ENCODE results near the gene VSIG10.
"Not testable (repeated sequence)": the region's sequence is repeated elsewhere in the genome, so short reads cannot be mapped to it uniquely, and the experiment has no call there.

Gene VSIG10

GRCh38 chr12:118094039-118094438 is 9.8 kb downstream of the VSIG10 start:
- no peaks in the 10 kb centered on the region for H3K36me3 ChIP-seq (ENCODE audit: control insufficient read depth, insufficient read depth, low read length)

GRCh38 chr12:118089782-118090181 is 14.0 kb downstream of the VSIG10 start:
- Histone ChIP-seq H3K27me3 (replicated peaks; ENCODE audit: control insufficient read depth, insufficient read depth, low read length, poor library complexity, severe bottlenecking) (no peaks in the 10 kb centered on the region), H3K4me3 (ENCODE audit: insufficient read depth, low read depth, low read length, poor library complexity, severe bottlenecking) (no peak overlapping the region), H3K9me3 (ENCODE audit: control insufficient read depth, low read length) (no peaks in the 10 kb centered on the region), H3K36me3 (ENCODE audit: control insufficient read depth, insufficient read depth, low read length) (no peaks in the 10 kb centered on the region), H3K4me1 (ENCODE audit: control insufficient read depth, insufficient read depth, low read length, poor library complexity, severe bottlenecking) (no peaks in the 10 kb centered on the region), H3K27ac (ENCODE audit: insufficient read depth, low read length, poor library complexity, severe bottlenecking) (no peak overlapping the region)
- DNase-seq: no peak

More at GRCh38 chr12:118094039-118094438, 9.8 kb downstream of the VSIG10 start:
- Histone ChIP-seq H3K9me3 (ENCODE audit: control insufficient read depth, low read length) (no peaks in the 10 kb centered on the region), H3K4me1 (ENCODE audit: control insufficient read depth, insufficient read depth, low read length, poor library complexity, severe bottlenecking) (no peaks in the 10 kb centered on the region), H3K27me3 (replicated peaks; ENCODE audit: control insufficient read depth, insufficient read depth, low read length, poor library complexity, severe bottlenecking) (no peaks in the 10 kb centered on the region), H3K27ac (ENCODE audit: insufficient read depth, low read length, poor library complexity, severe bottlenecking) (no peak overlapping the region), H3K4me3 (ENCODE audit: insufficient read depth, low read depth, low read length, poor library complexity, severe bottlenecking) (no peak overlapping the region)
- no peak for DNase-seq

DNA sequence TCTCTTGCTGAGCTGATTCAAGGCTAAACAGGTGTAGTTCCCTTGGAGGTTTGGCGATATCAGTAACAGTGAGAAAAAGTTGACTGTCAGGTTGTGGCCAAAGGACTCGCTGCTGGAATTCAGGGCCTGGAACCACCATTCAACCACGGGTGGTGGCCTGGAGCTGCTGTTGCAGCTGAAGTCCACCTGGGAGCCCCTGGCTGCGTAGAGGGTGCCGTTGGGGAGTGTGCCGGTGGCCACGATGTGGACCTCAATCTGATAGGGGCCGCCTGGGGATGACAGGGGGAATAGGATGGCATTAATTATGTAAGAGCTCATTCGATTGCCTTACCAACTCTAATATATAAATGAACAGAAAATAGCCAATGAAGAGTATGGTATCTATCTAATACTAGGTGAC is 21.6 kb downstream of the VSIG10 start:
- Histone ChIP-seq H3K9me3 (ENCODE audit: control insufficient read depth, low read length) (no peaks in the 10 kb centered on the region), H3K36me3 (ENCODE audit: control insufficient read depth, insufficient read depth, low read length) (no peaks in the 10 kb centered on the region), H3K27me3 (replicated peaks; ENCODE audit: control insufficient read depth, insufficient read depth, low read length, poor library complexity, severe bottlenecking) (no peaks in the 10 kb centered on the region), H3K27ac (ENCODE audit: insufficient read depth, low read length, poor library complexity, severe bottlenecking) (no peak overlapping the region), H3K4me3 (ENCODE audit: insufficient read depth, low read depth, low read length, poor library complexity, severe bottlenecking) (no peak overlapping the region), H3K4me1 (ENCODE audit: control insufficient read depth, insufficient read depth, low read length, poor library complexity, severe bottlenecking) (no peaks in the 10 kb centered on the region)
- no peak for DNase-seq

- not testable (repeated sequence) for H3K4me3 ChIP-seq (ENCODE audit: insufficient read depth, low read depth, low read length, poor library complexity, severe bottlenecking)
These were observed 22.3 kb downstream of the VSIG10 start for GRCh38 chr12:118081521-118081920.

DNA sequence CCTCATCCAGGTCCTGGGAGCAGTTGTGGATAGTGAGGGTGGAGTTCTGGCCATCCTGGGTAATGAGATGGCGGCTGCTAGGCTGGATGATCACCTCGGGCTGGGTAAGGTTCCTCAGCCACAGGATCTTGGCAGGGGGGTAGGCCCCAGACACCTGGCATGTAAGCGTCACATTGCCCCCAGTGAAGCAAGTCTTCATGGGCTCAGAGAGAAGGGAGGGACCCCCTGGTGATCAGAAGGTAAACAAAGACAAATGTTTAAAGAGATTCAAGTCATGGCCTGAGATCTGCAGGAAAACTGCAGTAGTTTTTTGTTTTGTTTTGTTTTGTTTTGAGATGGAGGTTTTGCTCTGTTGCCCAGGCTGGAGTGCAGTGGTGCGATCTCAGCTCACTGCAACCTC is 30.0 kb downstream of the VSIG10 start:
- Histone ChIP-seq H3K36me3 (ENCODE audit: control insufficient read depth, insufficient read depth, low read length) (no peaks in the 10 kb centered on the region), H3K9me3 (ENCODE audit: control insufficient read depth, low read length) (no peaks in the 10 kb centered on the region), H3K27ac (ENCODE audit: insufficient read depth, low read length, poor library complexity, severe bottlenecking) (no peak overlapping the region), H3K27me3 (replicated peaks; ENCODE audit: control insufficient read depth, insufficient read depth, low read length, poor library complexity, severe bottlenecking) (no peaks in the 10 kb centered on the region), H3K4me3 (ENCODE audit: insufficient read depth, low read depth, low read length, poor library complexity, severe bottlenecking) (no peak overlapping the region), H3K4me1 (ENCODE audit: control insufficient read depth, insufficient read depth, low read length, poor library complexity, severe bottlenecking) (no peaks in the 10 kb centered on the region)
- no peak for DNase-seq

More at GRCh38 chr12:118081521-118081920, 22.3 kb downstream of the VSIG10 start:
- not testable (repeated sequence) for DNase-seq; H3K9me3 ChIP-seq (ENCODE audit: control insufficient read depth, low read length); H3K36me3 ChIP-seq (ENCODE audit: control insufficient read depth, insufficient read depth, low read length); H3K27me3 ChIP-seq (replicated peaks; ENCODE audit: control insufficient read depth, insufficient read depth, low read length, poor library complexity, severe bottlenecking); H3K4me1 ChIP-seq (ENCODE audit: control insufficient read depth, insufficient read depth, low read length, poor library complexity, severe bottlenecking); H3K27ac ChIP-seq (ENCODE audit: insufficient read depth, low read length, poor library complexity, severe bottlenecking)

DNA sequence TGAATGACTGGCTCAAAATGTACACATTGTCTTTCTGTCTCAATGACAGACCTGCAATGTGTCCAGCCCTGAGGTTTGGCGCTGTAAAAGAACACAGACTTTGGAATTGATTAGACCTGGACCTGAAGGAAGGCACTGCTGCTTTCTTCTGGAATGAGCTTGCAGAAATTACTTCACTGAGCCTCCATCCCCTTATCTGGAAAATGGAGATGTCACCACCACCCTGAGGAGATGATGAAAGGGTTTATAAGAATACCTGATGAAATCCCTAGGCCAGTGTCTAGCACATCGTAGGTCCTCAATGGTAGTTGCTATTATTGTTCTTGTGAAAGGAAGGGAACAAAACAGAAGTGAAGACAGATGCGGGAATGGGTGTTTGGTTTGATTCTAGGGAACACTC is 33.2 kb downstream of the VSIG10 start:
- Histone ChIP-seq H3K4me3 (ENCODE audit: insufficient read depth, low read depth, low read length, poor library complexity, severe bottlenecking) (no peak overlapping the region), H3K27me3 (replicated peaks; ENCODE audit: control insufficient read depth, insufficient read depth, low read length, poor library complexity, severe bottlenecking) (no peaks in the 10 kb centered on the region), H3K27ac (ENCODE audit: insufficient read depth, low read length, poor library complexity, severe bottlenecking) (no peak overlapping the region), H3K9me3 (ENCODE audit: control insufficient read depth, low read length) (no peaks in the 10 kb centered on the region), H3K36me3 (ENCODE audit: control insufficient read depth, insufficient read depth, low read length) (no peaks in the 10 kb centered on the region), H3K4me1 (ENCODE audit: control insufficient read depth, insufficient read depth, low read length, poor library complexity, severe bottlenecking) (no peaks in the 10 kb centered on the region)
- DNase-seq: no peak

DNA sequence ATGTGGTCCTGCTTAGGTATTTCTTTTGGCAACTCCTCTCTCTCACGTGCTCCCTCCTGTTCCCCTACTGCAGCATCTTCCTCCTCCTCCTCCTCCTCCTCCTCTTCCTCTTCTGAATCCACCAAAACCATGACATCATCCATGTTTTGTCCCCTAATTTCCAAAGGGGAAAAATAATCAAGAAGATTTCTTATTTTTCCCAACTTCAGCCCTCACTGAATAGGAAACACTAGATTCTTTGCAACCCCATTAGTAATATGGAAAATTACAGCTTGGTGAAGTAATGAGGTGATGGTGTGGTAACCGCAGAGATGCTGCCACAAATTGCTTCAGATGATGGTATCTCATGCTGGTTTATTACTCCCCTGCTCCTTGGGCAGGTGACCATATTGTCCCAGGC is 35.4 kb downstream of the VSIG10 start:
- no peak for DNase-seq
- Histone ChIP-seq H3K4me3 (ENCODE audit: insufficient read depth, low read depth, low read length, poor library complexity, severe bottlenecking) (no peak overlapping the region), H3K36me3 (ENCODE audit: control insufficient read depth, insufficient read depth, low read length) (no peaks in the 10 kb centered on the region), H3K27ac (ENCODE audit: insufficient read depth, low read length, poor library complexity, severe bottlenecking) (no peak overlapping the region), H3K27me3 (replicated peaks; ENCODE audit: control insufficient read depth, insufficient read depth, low read length, poor library complexity, severe bottlenecking) (no peaks in the 10 kb centered on the region), H3K9me3 (ENCODE audit: control insufficient read depth, low read length) (no peaks in the 10 kb centered on the region), H3K4me1 (ENCODE audit: control insufficient read depth, insufficient read depth, low read length, poor library complexity, severe bottlenecking) (peaks cover 7% of the 10 kb centered on the region)

DNA sequence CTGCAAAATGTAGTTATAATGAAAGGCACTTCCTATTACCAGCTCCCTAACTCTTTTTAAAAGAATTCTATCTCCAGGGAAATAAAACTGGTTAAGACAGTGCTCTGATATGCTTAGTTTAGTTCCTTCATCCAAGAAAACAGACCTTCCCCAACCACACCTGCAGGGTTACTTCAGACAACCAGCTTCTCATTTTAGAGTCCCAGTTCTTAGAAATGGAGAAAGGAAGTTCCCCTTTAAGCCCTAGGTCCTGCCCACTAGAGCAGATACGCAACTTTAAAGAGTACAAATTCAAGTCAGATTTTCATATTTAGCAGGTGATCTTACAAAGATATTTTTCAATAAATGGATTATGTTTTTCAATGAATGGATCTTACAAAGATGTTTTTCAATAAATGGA is 38.4 kb downstream of the VSIG10 start:
- H3K4me1 ChIP-seq (ENCODE audit: control insufficient read depth, insufficient read depth, low read length, poor library complexity, severe bottlenecking): peaks cover 8% of the 10 kb centered on the region
- H3K27ac ChIP-seq (ENCODE audit: insufficient read depth, low read length, poor library complexity, severe bottlenecking): no peak overlapping the region
- H3K36me3 ChIP-seq (ENCODE audit: control insufficient read depth, insufficient read depth, low read length): no peaks in the 10 kb centered on the region
- H3K4me3 ChIP-seq (ENCODE audit: insufficient read depth, low read depth, low read length, poor library complexity, severe bottlenecking): no peak overlapping the region
- DNase-seq: no peak
- no peaks in the 10 kb centered on the region for H3K9me3 ChIP-seq (ENCODE audit: control insufficient read depth, low read length)
- no peaks in the 10 kb centered on the region for H3K27me3 ChIP-seq (replicated peaks; ENCODE audit: control insufficient read depth, insufficient read depth, low read length, poor library complexity, severe bottlenecking)

DNA sequence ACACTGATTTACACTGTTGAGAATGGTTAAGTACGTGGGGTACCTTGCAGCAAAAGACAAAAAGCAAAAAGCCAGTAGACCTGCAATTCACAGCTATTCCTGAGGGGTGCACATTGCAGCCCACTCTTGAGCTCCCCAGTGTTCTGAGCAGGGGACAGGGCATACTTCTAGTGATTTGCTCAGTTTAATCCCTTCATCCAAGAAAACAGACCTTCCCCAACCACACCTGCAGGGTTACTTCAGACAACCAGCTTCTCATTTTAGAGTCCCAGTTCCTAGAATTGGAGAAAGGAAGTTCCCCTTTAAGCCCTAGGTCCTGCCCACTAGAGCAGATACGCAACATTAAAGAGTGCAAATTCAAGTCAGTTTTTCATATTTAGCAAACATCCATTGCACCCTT is 39.2 kb downstream of the VSIG10 start:
- Histone ChIP-seq H3K9me3 (ENCODE audit: control insufficient read depth, low read length) (no peaks in the 10 kb centered on the region), H3K36me3 (ENCODE audit: control insufficient read depth, insufficient read depth, low read length) (no peaks in the 10 kb centered on the region), H3K27me3 (replicated peaks; ENCODE audit: control insufficient read depth, insufficient read depth, low read length, poor library complexity, severe bottlenecking) (no peaks in the 10 kb centered on the region), H3K4me1 (ENCODE audit: control insufficient read depth, insufficient read depth, low read length, poor library complexity, severe bottlenecking) (peaks cover 15% of the 10 kb centered on the region), H3K4me3 (ENCODE audit: insufficient read depth, low read depth, low read length, poor library complexity, severe bottlenecking) (no peak overlapping the region), H3K27ac (ENCODE audit: insufficient read depth, low read length, poor library complexity, severe bottlenecking) (no peak overlapping the region)
- DNase-seq: no peak

- H3K27me3 ChIP-seq (replicated peaks; ENCODE audit: control insufficient read depth, insufficient read depth, low read length, poor library complexity, severe bottlenecking): no peaks in the 10 kb centered on the region
- H3K4me1 ChIP-seq (ENCODE audit: control insufficient read depth, insufficient read depth, low read length, poor library complexity, severe bottlenecking): peaks cover 18% of the 10 kb centered on the region
- H3K27ac ChIP-seq (ENCODE audit: insufficient read depth, low read length, poor library complexity, severe bottlenecking): no peak overlapping the region
- no peaks in the 10 kb centered on the region for H3K9me3 ChIP-seq (ENCODE audit: control insufficient read depth, low read length)
- H3K36me3 ChIP-seq (ENCODE audit: control insufficient read depth, insufficient read depth, low read length): no peaks in the 10 kb centered on the region
- no peak for DNase-seq
- H3K4me3 ChIP-seq (ENCODE audit: insufficient read depth, low read depth, low read length, poor library complexity, severe bottlenecking): no peak overlapping the region
These were observed 40.0 kb downstream of the VSIG10 start for GRCh38 chr12:118063576-118064391.
